GM12878 (cell line): ENCODE results near the gene GOSR2. TPM values are rescaled to one million over a fixed set of nuclear protein-coding genes. Genes with fewer than 3 reads are reported as not detected.

ENCODE experiments used
- CHD1 ChIP-seq: IDR thresholded peaks from 2 replicates; pipeline ENCODE4 v1.6.1; 2012; ENCODE audit warnings: low read depth, low read length, improper control_type of control experiment
- CUX1 ChIP-seq: IDR thresholded peaks from 2 replicates; pipeline ENCODE4 v1.6.1; 2012; ENCODE audit warnings: improper control_type of control experiment, low read depth, low read length; ENCODE audit not compliant: insufficient replicate concordance
- E4F1 ChIP-seq: fragments of 450-650 bp; IDR thresholded peaks from 2 replicates; pipeline ENCODE4 v1.6.1; 2018; ENCODE audit warnings: borderline replicate concordance, mild to moderate bottlenecking; ENCODE audit not compliant: partially characterized antibody
- ELK1 ChIP-seq: IDR thresholded peaks from 2 replicates; pipeline ENCODE4 v1.6.1; 2012; ENCODE audit warnings: low read depth, low read length, improper control_type of control experiment
- MEF2B ChIP-seq: fragments of 450-650 bp; IDR thresholded peaks from 2 replicates; pipeline ENCODE4 v1.6.1; 2018; ENCODE audit warnings: mild to moderate bottlenecking, moderate library complexity; ENCODE audit not compliant: partially characterized antibody, poor library complexity, severe bottlenecking
- MXI1 ChIP-seq: fragments of 150-350 bp; IDR thresholded peaks from 2 replicates; pipeline ENCODE4 v1.6.1; 2011; ENCODE audit warnings: low read depth, mild to moderate bottlenecking, inconsistent platforms, low read length, improper control_type of control experiment
- RAD21 ChIP-seq: IDR thresholded peaks from 2 replicates; pipeline ENCODE4 v1.6.1; 2011; ENCODE audit warnings: mild to moderate bottlenecking, low read depth, low read length, moderate library complexity; ENCODE audit not compliant: insufficient read depth
- SMAD1 ChIP-seq: fragments of 450-650 bp; IDR thresholded peaks from 2 replicates; pipeline ENCODE4 v1.6.1; 2018; ENCODE audit warnings: mild to moderate bottlenecking, low read depth; ENCODE audit not compliant: partially characterized antibody
- STAT1 ChIP-seq: fragments of 450-650 bp; conservative IDR thresholded peaks from 2 replicates; pipeline ENCODE4 v1.6.1; 2014; ENCODE audit warnings: antibody characterized with exemption, mild to moderate bottlenecking
- YY1 ChIP-seq: IDR thresholded peaks from 2 replicates; pipeline ENCODE4 v1.6.1; 2011; ENCODE audit warnings: low read depth, mild to moderate bottlenecking, low read length
- polyA plus RNA-seq, 11 experiments: library from polyadenylated mRNA; depleted of rRNA in 4 of 11; unstranded in 6 of 11; stranded (reverse) in 5 of 11; fragments of >200 nt; fragmentation: Nextera tagmentation in 4 of 11; fragmentation: Illumina TruSeq in 1 of 11; extraction: Ambion mirVana in 4 of 11; extraction: Trizol in 1 of 11; gene quantifications; 1 replicate in 1 of 11; 2 replicates in 10 of 11; pipeline versions ENCODE4 v1.2.1 to v1.2.3, GENCODE V29; 2011 to 2016; ENCODE audit warnings: inconsistent platforms in 2 of 11, missing spikeins in 2 of 11, low read depth in 1 of 11
- total RNA-seq, 4 experiments: library from RNA; depleted of rRNA in 3 of 4; stranded (reverse); fragments of >200 nt in 3 of 4; fragmentation: Illumina TruSeq in 1 of 4; extraction: Trizol in 1 of 4; gene quantifications; 2 replicates each; pipeline versions ENCODE4 v1.2.1 to v1.2.3, GENCODE V29; 2013 to 2021

The GOSR2 gene
- total and polyA plus RNA-seq, 10 of the 15 experiments (the other 5 are each of a cell fraction or from before 2014, with no cell fraction given) = 30.1 to 64.5 (median 47.0) TPM

- TF ChIP-seq CUX1 = no peak
- no peak for TF ChIP-seq STAT1
- no peak for TF ChIP-seq ELK1
- TF ChIP-seq MEF2B = no peak
- no peak for TF ChIP-seq SMAD1
- TF ChIP-seq CHD1 = no peak
- TF ChIP-seq YY1 = peak; percentile 57; the same call in 1 of the 2 replicates
- peak; percentile 75 for TF ChIP-seq RAD21
- no peak for TF ChIP-seq E4F1
- no peak for TF ChIP-seq MXI1
These were observed 17.9 kb downstream of the GOSR2 start (continued) for GRCh38 chr17:46940692-46941404.
